ENCODE data around the gene VN1R2.

DNA sequence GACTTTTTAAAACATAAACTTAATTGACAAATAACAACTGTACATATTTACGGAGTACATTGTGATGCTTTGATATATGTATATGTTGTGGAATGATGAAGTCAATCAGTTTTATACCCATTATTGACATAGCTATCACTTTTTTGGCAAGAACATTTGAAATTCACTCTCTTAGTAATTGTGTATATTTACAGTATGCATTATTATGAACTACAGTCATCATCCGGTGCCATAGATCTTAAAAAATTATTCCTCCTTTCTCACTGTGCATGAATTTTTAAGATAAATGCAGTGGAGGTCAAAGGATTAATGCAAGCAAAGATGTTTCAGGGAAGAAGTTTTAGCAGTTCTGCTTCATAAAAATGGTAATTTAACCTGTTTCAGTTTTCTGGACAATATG is 17.4 kb downstream of the VN1R2 start:
- TF ChIP-seq, protein P1, sequence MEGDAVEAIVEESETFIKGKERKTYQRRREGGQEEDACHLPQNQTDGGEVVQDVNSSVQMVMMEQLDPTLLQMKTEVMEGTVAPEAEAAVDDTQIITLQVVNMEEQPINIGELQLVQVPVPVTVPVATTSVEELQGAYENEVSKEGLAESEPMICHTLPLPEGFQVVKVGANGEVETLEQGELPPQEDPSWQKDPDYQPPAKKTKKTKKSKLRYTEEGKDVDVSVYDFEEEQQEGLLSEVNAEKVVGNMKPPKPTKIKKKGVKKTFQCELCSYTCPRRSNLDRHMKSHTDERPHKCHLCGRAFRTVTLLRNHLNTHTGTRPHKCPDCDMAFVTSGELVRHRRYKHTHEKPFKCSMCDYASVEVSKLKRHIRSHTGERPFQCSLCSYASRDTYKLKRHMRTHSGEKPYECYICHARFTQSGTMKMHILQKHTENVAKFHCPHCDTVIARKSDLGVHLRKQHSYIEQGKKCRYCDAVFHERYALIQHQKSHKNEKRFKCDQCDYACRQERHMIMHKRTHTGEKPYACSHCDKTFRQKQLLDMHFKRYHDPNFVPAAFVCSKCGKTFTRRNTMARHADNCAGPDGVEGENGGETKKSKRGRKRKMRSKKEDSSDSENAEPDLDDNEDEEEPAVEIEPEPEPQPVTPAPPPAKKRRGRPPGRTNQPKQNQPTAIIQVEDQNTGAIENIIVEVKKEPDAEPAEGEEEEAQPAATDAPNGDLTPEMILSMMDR (conservative IDR thresholded peaks at IDR 0.05; ENCODE audit: low read depth in 2 of 2) = no peak
- TF ChIP-seq EZH2 (IDR thresholded peaks at IDR 0.05; ENCODE audit: low read depth, unreplicated experiment) = no peak
- no peak for TF ChIP-seq POLR2AphosphoS5 (IDR thresholded peaks at IDR 0.05; ENCODE audit: low read depth)
- TF ChIP-seq JUNB (IDR thresholded peaks at IDR 0.05; ENCODE audit: unreplicated experiment) = no peak
- TF ChIP-seq NANOG (IDR thresholded peaks at IDR 0.05; ENCODE audit: borderline replicate concordance) = no peak
- TF ChIP-seq, protein P2, sequence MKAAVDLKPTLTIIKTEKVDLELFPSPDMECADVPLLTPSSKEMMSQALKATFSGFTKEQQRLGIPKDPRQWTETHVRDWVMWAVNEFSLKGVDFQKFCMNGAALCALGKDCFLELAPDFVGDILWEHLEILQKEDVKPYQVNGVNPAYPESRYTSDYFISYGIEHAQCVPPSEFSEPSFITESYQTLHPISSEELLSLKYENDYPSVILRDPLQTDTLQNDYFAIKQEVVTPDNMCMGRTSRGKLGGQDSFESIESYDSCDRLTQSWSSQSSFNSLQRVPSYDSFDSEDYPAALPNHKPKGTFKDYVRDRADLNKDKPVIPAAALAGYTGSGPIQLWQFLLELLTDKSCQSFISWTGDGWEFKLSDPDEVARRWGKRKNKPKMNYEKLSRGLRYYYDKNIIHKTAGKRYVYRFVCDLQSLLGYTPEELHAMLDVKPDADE (IDR thresholded peaks at IDR 0.05) = no peak
